Liver (tissue), 3 donors: ENCODE measurements around the gene POLA1.

Source experiments
- CTCF ChIP-seq: fragments of 150-350 bp; IDR thresholded peaks from 2 replicates; pipeline ENCODE4 v1.5.1; 2017; ENCODE audit warnings: improper control_type of control experiment, low read depth, low read length; ENCODE audit not compliant: missing input control
- EGR1 ChIP-seq, 2 donors: IDR thresholded peaks; 2 replicates each; pipeline ENCODE4 v1.6.1; 2016 to 2018; ENCODE audit warnings: antibody characterized with exemption in 2 of 2, low read depth in 2 of 2
- HNF4A ChIP-seq, 2 donors: conservative IDR thresholded peaks; 2 replicates each; pipeline ENCODE4 v1.6.1; 2016; ENCODE audit warnings: antibody characterized with exemption in 2 of 2, mild to moderate bottlenecking in 2 of 2
- JUND ChIP-seq, 2 donors: IDR thresholded peaks; 2 replicates each; pipeline ENCODE4 v1.6.1; 2016; ENCODE audit warnings: antibody characterized with exemption in 2 of 2
- RAD21 ChIP-seq, 2 donors: IDR thresholded peaks; 2 replicates each; pipeline ENCODE4 v1.6.1; 2016; ENCODE audit warnings: antibody characterized with exemption in 2 of 2, mild to moderate bottlenecking in 2 of 2
- SP1 ChIP-seq: IDR thresholded peaks from 2 replicates; pipeline ENCODE4 v1.6.1; 2018; ENCODE audit warnings: antibody characterized with exemption, mild to moderate bottlenecking
- YY1 ChIP-seq: IDR thresholded peaks from 2 replicates; pipeline ENCODE4 v1.6.1; 2016; ENCODE audit warnings: antibody characterized with exemption, mild to moderate bottlenecking
- ZBTB33 ChIP-seq: IDR thresholded peaks from 2 replicates; pipeline ENCODE4 v1.6.1; 2016; ENCODE audit warnings: antibody characterized with exemption
- donor health status: healthy.
- donor health status: healthy.

GRCh38 chrX:25007059-25008053 lies 313.6 kb downstream of the POLA1 start:
- TF ChIP-seq CTCF: no peak
- TF ChIP-seq JUND (IDR thresholded peaks at IDR 0.05): no peak
- no peak for TF ChIP-seq RAD21 (IDR thresholded peaks at IDR 0.05)
- no peak for TF ChIP-seq HNF4A (conservative IDR thresholded peaks at IDR 0.05)
- TF ChIP-seq EGR1 (IDR thresholded peaks at IDR 0.05; ENCODE audit: low read depth in 2 of 2): no peak
- TF ChIP-seq YY1: no peak
- TF ChIP-seq ZBTB33: no peak
- TF ChIP-seq SP1: no peak
